ENCODE results near the gene NUP107.
"Not testable (repeated sequence)": the region's sequence is repeated elsewhere in the genome, so short reads cannot be mapped to it uniquely, and the experiment has no call there.

The NUP107 gene

GRCh38 chr12:68686595-68687521 is at the start of gene NUP107:
Gene NUP107 (plus strand): TSS chr12:68686978. CDS start chr12:68687066, 88 bp downstream.
- DNase-seq: peak; percentile 98 to 99

GRCh38 chr12:68637439-68637838 is 49.3 kb upstream of the NUP107 start:
- not testable (repeated sequence) for DNase-seq

GRCh38 chr12:68638171-68638570 is 48.6 kb upstream of the NUP107 start:
- no peak for DNase-seq

DNA sequence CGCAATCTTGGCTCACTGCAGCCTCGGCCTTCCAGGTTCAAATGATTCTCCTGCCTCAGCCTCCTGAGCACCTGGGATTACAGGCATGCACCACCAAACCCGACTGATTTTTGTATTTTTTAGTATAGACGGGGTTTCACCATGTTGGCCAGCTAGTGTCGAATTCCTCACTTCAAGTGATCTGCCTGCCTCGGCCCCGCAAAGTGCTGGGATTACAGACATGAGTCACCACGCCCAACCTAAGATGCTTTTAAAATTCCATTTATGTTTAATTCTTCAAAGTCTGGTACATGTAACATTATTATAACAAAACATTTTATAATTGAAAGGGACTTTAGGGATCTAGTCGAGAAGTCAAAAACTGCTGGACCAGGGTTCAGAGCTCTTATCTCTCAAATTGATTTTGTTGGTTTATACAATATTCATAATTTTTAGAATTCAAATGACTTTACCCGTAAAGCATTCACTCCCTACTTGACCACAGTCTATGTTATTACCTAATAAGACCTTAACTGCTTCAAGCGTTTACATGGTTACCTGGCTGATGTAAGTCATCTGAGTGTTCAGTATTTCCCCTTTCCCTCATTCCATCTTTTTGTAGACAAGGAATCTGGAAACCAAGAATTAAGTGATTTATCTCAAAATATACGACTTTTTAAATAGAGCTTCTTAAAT is 47.9 kb upstream of the NUP107 start:
- no peak for DNase-seq

DNA sequence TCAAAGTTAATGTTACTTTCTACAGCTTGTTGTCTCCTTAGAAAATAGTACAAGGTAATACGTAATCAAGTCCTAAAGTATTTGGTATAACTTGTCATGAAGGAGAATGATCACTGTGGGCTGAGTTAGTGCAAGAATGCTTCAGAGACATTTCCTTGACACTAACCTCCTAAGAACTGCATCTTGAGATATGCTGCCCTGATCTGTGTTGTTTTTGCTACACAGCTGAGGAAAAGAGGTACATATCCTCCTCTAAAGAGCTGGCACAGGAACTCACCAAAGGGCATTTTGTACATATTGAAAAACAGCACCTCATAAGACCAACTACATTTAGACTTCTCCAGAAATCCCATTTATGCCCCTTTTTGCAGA is 47.4 kb upstream of the NUP107 start:
- DNase-seq: no peak

DNA sequence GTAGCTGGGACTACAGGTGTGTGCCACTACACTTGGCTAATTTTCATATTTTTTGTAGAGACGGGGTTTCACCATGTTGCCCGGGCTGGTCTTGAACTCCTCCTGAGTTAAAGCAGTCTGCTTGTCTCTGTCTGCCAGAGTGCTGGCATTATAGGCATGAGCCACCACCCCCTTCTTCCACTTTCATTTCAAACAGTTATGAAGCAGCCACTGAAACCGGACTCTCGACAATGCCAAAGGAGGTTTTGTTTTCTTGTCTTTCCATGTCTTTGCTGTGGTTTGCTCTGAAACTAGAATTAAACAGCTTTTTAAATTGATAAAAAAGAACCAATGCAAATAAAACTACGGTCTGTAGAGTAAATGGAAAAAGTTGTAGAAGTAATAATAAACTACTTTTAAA is 45.6 kb upstream of the NUP107 start:
- DNase-seq: no peak

DNA sequence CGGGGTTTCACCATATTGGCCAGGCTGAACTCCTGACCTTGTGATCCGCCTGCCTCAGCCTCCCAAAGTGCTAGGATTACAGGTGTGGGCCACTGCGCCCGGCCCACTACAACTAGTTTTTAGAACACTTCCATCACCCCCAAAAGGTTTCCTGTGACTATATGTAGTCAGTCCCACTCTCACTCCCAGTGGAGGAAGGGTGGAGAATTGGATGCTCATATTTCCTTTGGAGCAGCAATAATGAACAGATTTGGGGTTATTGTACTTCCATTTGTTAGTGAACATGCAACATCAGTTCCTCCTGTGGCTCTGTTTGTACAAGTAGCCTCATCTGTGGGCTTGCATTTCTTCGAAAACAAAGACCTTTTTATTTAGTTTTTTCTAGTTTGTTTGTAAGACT is 40.3 kb upstream of the NUP107 start:
- DNase-seq: no peak

DNA sequence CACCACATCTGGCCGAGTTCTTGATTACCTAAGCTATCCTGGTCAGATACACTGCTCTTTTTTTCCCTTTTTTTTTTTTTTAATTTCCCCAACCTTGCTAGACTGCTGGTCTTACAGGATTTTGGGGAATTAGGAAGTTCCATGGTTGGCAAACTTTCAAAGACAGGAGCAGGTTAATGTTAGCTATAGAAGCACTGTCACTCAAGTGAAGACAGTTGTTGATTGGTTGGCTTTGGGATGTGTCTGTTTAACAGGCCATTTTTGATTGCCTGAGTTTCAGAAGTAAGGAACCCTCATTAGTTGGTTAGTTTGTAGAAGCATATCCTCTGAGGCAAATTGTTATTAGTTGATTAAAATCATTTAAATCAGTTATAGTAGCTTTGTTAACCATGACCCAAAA is 39.3 kb upstream of the NUP107 start:
- no peak for DNase-seq

DNA sequence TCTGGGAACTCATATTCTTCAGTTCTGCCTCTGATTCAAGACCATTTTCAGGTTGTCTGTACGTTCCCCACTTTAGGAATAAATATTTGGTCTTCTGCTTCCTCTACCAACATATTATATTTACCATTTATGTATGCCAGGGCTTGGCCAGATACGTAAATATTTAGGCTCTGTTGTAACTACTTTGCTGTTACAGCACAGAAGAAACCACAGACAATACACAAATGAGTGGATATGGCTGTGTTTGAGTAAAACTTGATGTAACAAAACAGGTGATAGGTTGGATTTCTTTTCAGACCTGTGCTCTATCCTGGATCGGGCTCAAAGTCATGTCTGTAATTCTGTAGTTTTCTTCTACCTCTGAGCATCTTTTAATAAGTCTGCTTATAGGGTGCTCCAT is 38.6 kb upstream of the NUP107 start:
- DNase-seq: no peak

DNA sequence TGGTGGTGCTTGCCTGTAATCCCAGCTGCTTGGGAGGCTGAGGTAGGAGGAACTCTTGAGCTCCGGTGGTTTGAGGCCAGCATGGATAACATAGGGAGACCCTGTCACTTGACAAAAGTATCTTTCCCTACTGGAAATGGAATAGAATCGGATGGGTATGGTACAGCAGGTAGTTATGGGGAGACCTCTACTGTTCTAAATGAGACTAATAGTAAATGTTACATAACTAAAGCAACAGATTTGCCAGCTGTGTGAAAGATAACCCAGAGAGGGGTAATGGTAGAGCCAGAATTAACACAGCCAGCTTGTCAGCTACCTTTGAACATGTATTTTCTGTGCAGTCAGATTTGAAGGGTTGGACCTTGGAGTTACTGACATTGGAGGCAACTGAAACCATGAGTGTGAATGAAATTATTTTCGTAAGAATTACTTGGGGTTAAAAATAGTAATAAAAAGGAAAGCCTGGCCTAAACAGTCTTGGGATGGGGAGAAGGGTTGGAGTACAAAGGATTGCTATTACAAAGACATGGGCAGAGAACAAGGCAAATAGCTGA is 21.7 kb upstream of the NUP107 start:
- DNase-seq: no peak

GRCh38 chr12:68667291-68667690 is 19.5 kb upstream of the NUP107 start:
- no peak for DNase-seq

- peak in 1 of 2 experiments; percentile 13 for DNase-seq
These were observed 18.9 kb upstream of the NUP107 start for GRCh38 chr12:68667896-68668295.

- no peak for DNase-seq
These were observed 15.6 kb upstream of the NUP107 start for GRCh38 chr12:68671179-68671578.

DNA sequence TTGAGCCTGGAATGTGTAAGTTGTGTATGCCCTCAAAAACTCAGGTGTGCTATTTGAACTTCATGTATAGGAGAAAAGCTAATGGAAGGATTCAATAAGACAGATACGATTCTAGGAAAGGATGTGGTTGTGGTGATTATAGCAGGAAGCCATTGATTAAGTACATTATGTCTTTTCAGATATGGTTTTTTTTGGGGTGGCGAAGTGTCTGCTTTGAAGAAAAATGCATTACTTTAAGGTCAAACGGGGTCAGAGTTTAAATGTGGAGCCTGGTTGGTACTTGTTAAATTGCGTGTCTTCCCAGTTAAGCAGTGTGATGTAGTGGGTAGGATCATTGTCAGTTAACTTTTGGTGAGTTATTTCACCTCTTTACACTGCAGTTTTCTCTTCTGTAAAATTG is 13.0 kb upstream of the NUP107 start:
- no peak for DNase-seq

- no peak for DNase-seq
These were observed 12.4 kb upstream of the NUP107 start for GRCh38 chr12:68674376-68674775.

GRCh38 chr12:68675101-68675842 is 11.5 kb upstream of the NUP107 start:
- DNase-seq: no peak

- DNase-seq: not testable (repeated sequence)
These were observed 9.9 kb upstream of the NUP107 start for GRCh38 chr12:68676854-68677253.

DNA sequence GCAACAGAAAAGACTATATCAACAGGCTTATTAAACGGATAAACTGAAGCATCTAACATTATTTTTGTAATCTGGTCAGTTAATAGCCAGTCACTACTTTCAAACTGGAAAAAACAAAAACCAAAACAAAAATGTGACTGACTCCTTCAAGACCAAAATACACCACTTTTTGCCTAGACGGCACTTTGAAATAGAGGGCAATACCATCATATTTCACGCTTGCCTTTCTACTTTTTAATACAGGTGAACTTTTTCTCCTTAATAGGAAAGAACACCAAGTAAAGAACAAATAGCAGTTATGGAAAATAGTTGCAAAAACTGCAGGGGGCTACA is 550 bp upstream of the NUP107 start:
- DNase-seq: no peak

DNA sequence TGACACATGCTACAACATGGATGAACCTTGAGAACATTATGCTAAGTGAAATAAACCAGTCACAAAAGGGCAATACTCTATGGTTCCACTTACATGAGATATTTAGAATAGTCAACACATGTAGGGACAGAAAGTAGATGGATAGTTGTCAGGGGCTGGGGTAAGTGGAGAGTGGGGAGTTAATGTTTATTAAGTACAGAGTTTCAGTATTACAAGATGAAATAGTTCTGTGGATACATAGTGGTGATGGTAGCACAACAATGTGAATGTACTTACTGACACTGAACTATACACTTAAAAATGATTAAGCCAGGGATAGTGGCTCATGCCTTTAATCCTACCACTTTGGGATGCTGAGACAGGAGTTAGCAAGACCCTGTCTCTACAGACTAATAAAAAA is 8.7 kb downstream of the NUP107 start:
- DNase-seq: no peak

GRCh38 chr12:68699486-68699885 is 12.7 kb downstream of the NUP107 start:
- no peak for DNase-seq

GRCh38 chr12:68727776-68728175 is 41.0 kb downstream of the NUP107 start:
- no peak for DNase-seq

GRCh38 chr12:68733661-68734071 is 46.9 kb downstream of the NUP107 start:
- DNase-seq: no peak

DNA sequence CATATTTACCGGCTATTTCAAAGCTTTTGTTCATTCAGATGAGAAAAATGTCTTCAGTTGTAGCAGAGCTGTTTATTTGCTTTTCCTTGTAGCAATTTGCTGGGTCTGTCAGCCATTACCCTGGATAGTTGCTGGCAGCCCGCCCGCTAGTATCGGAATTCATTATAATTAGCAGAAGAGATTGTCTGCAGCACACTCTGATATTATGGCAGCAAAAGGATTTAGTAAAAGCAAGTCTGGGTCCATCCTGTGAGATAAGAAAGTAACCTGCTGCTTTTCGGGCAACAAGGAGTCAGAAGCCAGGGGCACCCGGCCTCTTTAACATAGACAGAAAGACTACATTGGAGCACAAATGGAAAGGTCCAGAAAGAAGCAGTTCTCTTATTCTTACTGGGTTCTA is 53.1 kb downstream of the NUP107 start:
- peak; percentile 8 to 17 for DNase-seq

All from NCI-H2081 (cell line).